Jurkat, Clone E6-1 (cell line): ENCODE results near the gene SMOC2. TPM values are rescaled to one million over a fixed set of nuclear protein-coding genes. Genes with fewer than 3 reads are reported as not detected.

Experiments
- DNase-seq: peaks from one replicate; pipeline ENCODE4 v3.0.0-alpha.2; 2011; ENCODE audit warnings: low read depth, low spot score
- H3K4me3 ChIP-seq: 2 replicates; pipeline ENCODE4 v1.5.1; 2011; ENCODE audit warnings: mild to moderate bottlenecking, low read length, control low read depth, moderate library complexity
- polyA plus RNA-seq: library from polyadenylated mRNA; unstranded; fragments of >200 nt; gene quantifications from one replicate; pipeline ENCODE4 v1.2.1, GENCODE V29; 2012; ENCODE audit warnings: missing spikeins; ENCODE audit not compliant: insufficient read length, insufficient read depth

Gene SMOC2, protein sequence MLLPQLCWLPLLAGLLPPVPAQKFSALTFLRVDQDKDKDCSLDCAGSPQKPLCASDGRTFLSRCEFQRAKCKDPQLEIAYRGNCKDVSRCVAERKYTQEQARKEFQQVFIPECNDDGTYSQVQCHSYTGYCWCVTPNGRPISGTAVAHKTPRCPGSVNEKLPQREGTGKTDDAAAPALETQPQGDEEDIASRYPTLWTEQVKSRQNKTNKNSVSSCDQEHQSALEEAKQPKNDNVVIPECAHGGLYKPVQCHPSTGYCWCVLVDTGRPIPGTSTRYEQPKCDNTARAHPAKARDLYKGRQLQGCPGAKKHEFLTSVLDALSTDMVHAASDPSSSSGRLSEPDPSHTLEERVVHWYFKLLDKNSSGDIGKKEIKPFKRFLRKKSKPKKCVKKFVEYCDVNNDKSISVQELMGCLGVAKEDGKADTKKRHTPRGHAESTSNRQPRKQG
- not detected for polyA plus RNA-seq

DNA sequence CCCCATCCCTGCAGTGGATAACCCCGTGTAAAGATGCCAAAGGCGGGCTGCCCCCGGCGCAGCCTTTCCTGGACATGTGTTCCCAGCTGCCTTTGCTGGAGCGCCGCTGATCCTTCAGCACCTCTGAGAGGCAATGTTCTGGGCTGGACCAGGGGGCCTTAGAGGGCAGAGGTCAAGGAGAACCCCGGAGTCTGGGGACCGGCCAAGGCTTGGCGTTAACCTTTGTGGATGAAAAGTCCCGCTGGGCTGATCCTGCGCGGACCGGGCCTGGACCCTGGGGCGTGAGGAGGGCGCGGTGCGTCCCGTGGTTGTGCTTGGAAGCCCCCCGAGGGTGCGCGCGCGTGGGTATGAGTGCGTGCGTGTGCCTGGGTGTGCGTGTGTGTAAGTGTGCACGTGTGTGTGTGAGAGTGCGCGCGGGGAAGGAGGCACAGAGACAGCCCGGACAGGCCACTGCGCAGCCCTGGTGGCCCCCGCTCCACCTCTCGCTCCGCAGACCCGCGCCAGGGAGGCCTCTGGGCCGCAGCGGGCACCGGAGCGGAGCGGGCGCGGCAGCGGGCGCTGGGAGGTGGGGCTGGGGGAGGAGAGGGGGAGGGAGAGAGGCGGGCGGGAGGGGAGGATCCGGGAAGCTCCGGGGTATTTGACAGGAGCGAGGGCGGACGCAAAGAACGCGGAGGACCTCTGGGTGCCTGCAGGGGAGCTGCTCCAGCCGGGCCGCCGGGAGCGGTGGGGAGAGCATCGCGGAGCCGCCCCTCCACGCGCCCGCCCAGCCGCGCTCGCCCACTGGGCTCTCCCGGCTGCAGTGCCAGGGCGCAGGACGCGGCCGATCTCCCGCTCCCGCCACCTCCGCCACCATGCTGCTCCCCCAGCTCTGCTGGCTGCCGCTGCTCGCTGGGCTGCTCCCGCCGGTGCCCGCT lies at the start of gene SMOC2:
TSS of gene SMOC2 (plus strand) at position 665 of the 914 bp plus-strand sequence. CDS start at position 852, 187 bp downstream.
- DNase-seq: no peak
- H3K4me3 ChIP-seq: no peak within 1 kb of the TSS

DNA sequence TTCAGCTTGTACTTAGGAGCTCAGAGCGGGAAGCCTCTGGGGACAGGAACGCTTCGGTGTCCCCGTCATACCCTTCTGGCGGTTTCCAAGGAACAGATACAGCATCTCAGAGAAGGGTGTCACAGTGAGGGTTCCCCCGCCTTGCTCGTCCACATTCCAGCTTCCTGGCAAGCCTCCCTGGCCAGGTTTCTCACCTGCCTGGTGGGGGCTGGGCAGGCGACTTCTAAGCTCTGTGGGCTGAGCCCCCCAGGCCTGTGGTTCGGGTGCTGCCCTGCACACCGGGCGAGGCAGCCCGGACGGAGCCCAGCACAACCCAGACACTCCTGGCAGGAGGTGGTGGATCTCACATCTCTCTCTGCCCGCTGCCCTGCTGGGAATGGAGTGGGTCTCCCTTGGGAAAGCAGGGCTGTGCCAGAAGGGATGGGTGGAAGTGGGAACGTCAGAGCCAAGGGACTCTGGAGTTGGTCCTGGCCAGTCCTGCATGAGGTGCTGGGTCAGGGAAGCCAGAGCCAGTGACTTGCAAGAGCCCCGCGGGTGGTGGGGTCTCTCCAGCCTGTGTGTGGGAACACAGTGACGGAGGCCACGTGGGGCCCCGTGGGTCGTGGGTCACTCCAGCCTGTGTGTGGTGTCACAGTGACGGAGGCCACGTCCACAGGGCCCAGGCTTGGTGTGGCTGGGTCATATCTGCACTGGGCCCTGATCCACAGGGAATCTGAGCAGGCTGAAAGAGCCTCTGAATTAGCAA lies 47.7 kb upstream of the SMOC2 start:
- no peak for DNase-seq

DNA sequence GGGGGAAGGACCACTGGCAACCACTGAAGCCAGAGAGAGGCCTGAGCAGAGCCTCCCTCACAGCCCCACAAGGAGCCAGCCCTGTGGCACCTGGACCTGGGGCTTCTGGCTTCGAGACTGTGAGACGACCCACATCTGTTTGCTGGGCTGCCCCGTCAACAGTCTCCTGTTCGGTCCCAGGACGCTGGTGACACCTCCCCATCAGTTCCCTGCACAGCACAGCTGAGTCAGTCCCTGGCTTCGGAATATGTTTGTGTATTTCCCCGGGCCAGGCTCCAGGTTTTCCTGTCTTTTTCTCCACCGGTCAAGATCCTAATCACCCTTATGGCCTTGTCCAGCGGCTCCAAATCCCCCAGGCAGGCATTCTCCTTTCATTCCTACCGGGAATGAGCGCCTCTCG lies 46.4 kb upstream of the SMOC2 start:
- H3K4me3 ChIP-seq: no peak overlapping the region
- no peak for DNase-seq

More for the DNA sequence above, 47.7 kb upstream of the SMOC2 start:
- no peak overlapping the region for H3K4me3 ChIP-seq

DNA sequence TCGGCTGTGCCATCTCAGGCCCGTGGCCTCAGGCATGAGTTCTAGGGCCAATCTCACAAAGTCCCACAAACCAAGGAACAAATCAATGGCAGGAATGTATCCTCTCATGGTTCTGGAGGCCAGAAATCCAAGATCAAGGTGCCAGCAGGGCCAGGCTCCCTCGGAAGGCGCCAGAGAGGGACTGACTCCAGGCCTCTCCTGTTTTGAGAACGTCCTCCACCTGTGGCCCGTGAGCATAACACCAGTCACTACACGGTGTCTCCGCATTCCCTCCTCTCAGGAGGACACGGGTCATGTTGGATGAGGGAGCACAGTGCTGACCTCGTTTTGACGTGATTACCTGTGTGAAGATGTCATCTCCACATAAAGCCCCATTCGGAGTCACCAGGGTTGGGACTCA lies 45.0 kb upstream of the SMOC2 start:
- no peak for DNase-seq

DNA sequence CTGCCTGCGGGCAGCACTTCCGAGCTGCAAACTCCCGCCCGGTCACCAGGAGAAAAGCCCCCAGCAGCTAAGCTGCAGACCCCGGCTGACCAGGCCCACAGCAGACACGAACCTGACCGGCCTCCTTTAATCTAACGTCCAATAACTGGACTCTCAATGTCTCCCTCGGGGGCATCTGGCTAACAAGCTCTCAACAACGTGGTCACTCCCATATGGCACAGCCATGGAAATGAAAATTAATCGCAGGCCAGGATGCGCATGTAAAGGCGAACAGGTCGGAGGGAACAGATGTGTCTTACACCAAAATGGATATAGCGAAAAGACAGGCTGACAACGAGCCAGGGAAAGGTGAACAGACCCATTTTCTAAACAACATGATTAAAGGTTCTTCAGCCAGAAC lies 44.4 kb upstream of the SMOC2 start:
- H3K4me3 ChIP-seq: no peak overlapping the region
- DNase-seq: no peak

More for the DNA sequence above, 45.0 kb upstream of the SMOC2 start:
- H3K4me3 ChIP-seq: no peak overlapping the region

DNA sequence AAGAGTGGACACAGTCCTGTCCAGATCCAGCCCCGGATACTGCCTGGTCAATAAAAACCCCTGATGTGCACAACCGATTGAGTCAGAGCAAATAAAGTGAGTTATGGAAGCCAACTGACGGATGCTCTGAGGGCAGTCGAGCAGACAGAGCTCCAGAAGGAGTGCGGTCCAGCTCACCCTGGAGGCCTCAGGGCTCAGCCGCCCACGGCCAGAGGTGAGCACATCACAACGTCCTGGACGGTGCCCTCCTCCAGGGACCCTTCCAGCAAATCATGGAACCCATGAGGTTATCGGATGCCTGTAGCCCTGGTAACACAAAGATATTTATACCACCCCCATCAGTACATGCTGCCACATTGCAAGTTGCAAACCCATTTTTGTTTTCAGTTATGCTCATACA lies 44.0 kb upstream of the SMOC2 start:
- no peak overlapping the region for H3K4me3 ChIP-seq
- no peak for DNase-seq

DNA sequence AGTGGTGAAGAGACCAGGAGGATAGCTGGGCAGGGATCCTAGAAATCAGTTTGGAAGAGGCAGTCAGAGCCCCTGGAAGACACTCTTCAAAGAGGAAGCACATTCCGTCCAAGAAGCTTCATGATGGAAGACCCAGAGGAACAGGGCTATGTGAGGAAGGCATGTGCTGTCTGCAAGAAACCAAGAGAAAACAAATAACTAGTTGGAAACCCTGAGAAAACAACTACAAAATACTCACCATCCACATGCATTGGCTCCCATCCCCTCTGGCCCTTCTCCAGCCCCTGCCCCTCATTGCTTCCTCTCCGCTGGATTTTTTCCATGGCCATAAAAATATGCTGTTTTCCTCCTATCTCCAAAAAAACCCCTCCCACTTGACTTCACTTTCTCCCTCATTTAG lies 40.9 kb upstream of the SMOC2 start:
- no peak overlapping the region for H3K4me3 ChIP-seq
- DNase-seq: no peak

DNA sequence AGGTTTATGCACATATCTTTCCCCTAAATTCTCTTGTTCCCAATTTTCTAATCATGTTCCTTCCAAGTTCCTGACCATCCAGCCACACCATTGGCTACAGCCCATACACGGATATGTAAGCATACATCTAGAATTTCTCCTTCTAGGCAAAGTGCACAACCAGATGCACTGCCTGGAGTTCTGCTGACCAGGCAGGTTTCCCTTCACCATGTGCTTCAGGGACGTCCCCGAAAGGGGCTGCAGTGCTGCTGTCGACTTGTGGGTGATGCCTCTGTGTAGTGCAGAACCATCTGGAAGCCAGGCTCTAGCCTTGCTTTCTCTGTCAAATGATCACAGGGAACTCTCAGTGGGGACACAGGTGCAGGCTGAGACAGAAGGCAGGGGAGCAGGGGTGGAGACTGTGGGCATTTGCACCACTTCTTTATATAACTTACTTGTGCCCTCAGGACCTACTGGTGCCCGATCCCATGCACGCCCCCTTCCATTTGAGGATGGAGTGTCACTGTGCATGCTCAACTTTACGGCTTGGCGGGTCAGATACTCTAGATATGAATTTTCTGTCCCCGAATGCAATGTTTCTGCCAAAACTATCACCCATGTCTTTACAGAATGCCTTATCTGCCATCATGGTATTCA lies 37.5 kb upstream of the SMOC2 start:
- H3K4me3 ChIP-seq: no peak overlapping the region
- no peak for DNase-seq

DNA sequence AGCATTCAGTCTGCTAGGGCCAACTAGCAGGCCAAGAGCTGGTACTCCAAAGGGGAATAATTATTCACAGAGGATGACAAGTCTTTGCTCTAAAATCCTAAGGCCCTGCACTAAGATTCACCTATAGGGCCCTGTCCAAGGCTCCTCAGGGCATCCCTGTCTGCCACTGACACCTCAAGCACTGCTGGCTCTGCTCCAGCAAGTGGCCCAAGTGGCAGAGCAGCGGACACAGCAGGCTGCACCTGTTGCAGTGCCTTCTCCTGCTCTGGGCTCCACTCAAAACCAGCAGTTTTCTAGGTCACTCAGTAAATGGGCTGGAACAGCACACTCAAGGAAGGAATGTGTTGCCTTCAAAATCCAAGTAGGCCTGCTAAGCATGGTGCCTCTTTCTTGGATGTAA lies 36.4 kb upstream of the SMOC2 start:
- no peak for DNase-seq
- H3K4me3 ChIP-seq: no peak overlapping the region

DNA sequence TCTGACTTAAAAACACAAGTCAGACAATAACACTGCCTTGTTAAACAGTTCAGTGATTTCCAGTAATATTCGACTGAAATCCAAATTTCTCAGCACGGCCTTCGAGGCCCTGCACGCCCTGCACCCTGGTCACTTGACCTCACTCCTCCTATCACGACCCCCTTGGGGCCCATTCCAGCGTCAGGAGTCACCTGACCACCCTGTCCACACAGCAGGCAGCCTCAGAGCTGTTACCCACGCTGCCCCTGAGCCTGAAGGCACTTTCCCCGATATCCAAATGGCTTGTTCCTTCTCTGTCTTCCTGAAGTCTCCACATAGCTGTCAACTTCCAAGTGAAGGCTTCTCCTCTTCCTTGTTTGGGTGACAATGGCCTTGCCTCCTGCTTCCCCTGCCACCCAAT lies 33.1 kb upstream of the SMOC2 start:
- DNase-seq: no peak
- H3K4me3 ChIP-seq: no peak overlapping the region

DNA sequence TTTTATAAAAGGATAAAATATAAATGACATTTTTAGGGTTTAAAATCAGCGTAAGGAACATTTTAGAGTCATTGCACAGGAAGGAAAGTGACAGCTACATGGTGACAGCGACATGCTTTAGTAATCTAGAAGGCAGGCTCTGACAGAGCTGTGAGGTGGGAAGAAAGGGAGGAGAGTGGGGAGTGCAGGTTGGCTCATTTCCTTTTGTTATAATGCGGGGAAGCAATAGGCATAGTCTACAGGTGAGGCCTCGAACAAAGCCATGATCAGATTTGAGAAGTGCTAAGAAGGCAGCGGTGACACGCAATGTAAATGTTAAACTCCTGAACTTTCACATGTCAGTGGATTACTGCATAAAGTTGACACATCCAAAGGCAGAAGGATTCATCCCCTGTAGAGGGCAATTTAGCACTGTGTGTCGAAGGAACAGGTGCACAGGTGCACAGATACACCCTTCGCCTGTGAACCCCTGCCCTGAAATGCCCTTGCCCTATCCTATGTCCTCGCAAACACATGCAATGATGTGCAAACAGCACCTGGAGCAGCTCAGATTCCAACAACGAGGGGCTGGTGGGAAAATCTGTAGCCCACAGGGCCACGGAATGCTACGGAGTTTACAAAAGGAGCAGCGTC lies 32.4 kb upstream of the SMOC2 start:
- DNase-seq: no peak
- no peak overlapping the region for H3K4me3 ChIP-seq

DNA sequence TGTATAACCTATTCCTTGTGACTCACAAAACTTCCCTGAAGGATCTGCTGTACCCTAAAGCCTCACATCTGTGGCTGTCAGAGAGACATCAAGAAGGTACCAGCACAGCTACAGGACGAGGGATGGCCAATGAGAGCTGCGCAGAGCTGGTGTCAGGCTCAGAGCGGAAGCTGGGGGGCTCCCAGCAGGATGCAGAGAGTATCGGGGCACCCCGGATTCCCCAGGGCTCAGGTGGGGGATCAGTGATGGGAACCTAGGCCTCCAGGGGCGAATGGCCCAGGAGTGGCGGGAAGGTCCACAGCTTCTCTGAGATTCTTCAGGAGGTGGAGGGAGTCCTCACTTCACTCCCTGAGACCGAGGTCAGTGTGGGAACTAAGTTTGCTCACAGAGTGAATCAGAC lies 30.9 kb upstream of the SMOC2 start:
- no peak for DNase-seq
- no peak overlapping the region for H3K4me3 ChIP-seq

DNA sequence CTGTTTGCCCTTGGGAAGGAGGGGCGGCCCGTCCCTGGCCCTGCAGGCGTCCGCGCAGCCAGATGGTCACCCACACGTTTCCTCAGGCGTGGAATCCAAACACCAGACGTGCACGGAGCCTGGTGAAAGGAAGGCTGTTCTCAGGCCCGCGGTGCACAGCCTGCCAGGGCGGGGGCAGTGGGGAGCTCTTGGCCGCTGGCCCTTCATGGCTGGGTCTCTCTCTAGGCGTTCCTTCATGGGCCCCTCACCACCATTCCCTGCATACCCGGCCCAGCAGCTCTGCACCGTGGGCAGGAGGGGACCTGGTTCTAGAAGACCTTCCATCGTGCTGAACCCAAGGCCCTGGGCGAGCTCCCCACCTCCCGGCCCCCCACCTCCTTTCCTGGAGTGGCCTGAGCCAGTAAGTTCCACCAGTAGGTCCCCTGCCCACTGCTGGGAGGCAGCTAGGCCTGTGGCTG lies 30.4 kb upstream of the SMOC2 start:
- no peak overlapping the region for H3K4me3 ChIP-seq
- no peak for DNase-seq

DNA sequence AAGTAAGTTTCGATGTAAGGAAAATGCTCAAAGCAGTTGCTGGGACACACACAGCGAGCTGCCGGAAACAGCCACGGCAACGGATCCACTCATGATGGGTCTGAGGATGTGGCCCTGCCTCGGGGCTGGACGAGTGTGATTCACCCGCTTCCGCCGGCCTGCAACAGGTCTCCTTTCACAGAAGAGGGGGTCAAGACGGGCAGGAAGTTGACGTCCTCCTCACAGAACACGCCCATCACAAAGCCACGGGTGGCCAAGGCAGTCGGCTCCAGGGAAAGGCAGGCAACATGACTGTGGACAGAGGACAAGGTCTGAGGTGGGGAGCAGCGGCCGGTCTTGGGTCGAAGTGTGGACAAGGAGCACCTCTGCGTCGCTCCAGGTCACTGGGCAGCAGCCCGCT lies 29.9 kb upstream of the SMOC2 start:
- no peak overlapping the region for H3K4me3 ChIP-seq
- DNase-seq: no peak

DNA sequence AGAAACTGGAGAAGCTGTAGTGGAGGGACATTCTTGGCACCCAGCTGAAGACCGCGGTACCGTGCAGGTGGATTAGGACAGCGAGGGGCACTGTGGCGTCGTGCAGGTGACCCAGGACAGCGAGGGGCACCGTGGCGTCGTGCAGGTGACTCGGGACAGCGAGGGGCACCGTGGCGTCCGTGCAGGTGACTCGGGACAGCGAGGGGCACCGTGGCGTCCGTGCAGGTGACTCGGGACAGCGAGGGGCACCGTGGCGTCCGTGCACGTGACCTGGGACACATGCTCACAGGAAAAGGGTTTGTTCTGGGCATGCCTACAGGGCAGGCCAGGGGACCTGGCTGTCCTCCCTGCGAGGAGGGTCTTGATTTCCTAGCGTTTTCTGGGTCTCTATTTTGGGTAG lies 29.2 kb upstream of the SMOC2 start:
- H3K4me3 ChIP-seq: no peak overlapping the region
- no peak for DNase-seq

DNA sequence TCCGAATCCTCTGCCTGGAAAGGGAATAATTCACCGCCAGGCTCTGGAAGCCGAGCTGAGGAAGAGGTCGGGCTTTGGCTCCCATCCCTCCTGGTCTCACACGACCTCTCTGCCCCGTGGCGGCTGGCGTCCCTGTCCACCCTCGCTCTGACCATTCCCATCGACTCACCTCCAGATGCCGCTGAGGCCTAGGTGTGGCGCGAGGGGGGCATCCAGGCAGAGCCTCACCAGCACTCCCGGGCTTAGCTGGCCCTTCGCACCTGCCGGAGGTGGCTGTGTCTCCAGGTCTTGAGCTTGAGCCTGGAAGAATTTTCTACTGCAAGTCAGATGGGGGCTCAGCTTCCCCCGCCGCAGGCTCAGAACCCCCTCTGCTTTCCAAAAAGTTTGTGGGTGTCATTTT lies 28.5 kb upstream of the SMOC2 start:
- no peak for DNase-seq
- no peak overlapping the region for H3K4me3 ChIP-seq

DNA sequence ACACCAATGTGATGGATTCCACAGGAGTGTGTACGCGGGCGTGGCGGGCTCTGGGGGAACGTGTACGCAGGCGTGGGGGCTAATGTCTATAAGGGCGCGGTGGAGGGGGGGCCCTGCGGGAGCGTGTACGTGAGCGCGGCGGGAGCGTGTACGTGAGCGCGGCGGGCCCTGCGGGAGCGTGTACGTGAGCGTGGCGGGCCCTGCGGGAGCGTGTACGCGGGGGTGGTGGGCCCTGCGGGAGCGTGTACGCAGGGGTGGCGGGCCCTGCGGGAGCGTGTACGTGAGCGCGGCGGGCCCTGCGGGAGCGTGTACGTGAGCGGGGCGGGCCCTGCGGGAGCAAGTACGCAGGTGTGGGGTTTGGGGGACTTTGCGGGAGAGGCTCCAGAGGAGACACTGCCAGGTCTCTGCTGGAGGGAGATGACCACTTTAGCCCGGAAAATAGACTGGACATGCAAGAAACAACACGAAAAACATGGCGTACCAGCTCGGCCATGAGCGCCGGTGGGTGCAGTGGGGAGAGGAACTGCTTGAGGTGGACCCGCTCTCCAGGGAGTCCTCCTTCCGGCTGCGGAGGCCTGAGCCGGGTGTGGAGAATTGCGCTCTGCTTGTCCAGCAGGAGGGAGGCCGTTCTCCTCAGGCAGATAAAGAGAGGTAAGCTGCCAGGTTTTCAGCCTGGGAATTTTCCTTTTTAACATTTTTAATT lies 27.8 kb upstream of the SMOC2 start:
- H3K4me3 ChIP-seq: no peak overlapping the region
- DNase-seq: no peak

DNA sequence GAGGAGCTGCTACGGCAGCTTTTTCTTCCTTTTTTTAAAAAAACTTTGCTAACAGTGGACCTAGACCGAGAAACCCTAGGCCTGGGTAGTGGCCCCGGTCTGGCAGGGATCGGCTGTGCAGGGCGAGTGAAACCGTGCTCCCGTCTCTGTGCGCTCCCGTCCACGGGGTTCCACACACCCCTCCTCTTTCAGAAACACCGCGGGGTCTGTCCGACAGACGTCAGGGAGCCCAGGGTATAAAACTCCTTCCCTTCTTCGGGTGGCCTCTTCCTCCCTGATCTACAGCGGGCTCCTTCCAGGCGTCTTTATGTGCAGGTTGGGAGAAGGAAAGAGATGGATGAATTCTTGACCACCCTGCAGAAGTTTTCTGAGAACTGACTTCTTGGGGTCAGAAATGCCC lies 27.1 kb upstream of the SMOC2 start:
- no peak overlapping the region for H3K4me3 ChIP-seq
- DNase-seq: no peak
